ENCODE data around the gene CACNG7.

- TF ChIP-seq CTCF (IDR thresholded peaks at IDR 0.05; ENCODE audit: poor library complexity, severe bottlenecking) (no peak), SMC3 (conservative IDR thresholded peaks at IDR 0.05; ENCODE audit: poor library complexity) (no peak), EZH2 (IDR thresholded peaks at IDR 0.05; ENCODE audit: borderline replicate concordance, insufficient read depth, low read length, poor library complexity, severe bottlenecking) (no peak), POLR2AphosphoS5 (IDR thresholded peaks at IDR 0.05) (no peak), EP300 (conservative IDR thresholded peaks at IDR 0.05; ENCODE audit: poor library complexity, severe bottlenecking) (peak; percentile 38), TAF1 (IDR thresholded peaks at IDR 0.05; ENCODE audit: low read depth) (no peak), REST (IDR thresholded peaks at IDR 0.05; ENCODE audit: borderline replicate concordance) (peak; percentile 22)
Measured at GRCh38 chr19:53868892-53869804, 39.9 kb upstream of the CACNG7 start.
